ENCODE results near the gene DENND1A.
"Not testable (repeated sequence)": the region's sequence is repeated elsewhere in the genome, so short reads cannot be mapped to it uniquely, and the experiment has no call there.

DENND1A gene

DNA sequence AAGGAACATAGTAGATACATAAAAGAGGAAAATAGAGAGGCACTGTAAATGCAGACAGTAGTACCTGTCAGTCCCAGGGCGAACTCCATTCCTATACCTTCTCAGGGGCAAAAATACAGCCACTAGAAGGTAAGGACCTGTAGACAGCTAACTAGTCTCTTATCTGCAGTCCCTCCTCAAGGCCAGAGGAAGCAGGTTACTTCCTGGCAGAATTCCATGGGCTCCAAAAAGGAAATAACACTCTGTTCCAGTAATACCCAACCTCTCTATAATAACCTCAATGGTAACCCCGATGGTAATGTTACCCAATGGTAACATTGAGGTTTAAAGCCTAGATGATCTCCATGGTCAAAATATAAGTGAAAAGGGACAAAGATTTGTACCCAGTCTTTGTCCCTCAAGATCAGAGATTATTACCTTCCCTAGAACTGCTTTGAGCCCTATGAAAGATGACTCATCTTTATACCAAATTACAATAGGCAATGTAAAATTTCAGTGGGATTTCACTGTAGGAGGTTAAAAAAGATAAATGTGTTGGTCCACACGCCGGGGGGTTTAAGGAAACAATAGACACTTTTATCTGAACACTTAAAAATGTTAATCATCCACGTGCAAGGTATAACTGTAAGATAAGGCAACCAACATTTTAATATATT lies 113.0 kb downstream of the DENND1A start:
- DNase-seq (no peak), ATAC-seq (no peak)

DNA sequence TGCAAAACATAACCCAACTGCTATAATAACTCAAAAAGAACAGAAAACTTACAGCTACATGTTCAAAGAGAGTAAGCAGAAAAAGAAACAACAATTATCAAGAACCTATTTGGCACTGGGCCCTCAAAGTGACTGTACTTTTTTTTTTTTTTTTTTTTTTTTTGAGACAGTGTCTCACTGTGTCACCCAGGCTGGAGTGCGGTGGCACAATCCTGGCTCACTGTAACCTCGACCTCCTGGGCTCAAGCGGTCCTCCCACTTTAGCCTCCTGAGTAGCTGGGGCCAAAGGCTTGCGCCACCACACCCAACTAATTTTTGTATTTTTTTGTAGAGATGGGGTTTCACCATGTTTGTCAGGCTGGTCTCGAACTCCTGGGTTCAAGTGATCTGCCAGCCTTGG lies 114.1 kb downstream of the DENND1A start:
- DNase-seq, ATAC-seq: not testable (repeated sequence)

DNA sequence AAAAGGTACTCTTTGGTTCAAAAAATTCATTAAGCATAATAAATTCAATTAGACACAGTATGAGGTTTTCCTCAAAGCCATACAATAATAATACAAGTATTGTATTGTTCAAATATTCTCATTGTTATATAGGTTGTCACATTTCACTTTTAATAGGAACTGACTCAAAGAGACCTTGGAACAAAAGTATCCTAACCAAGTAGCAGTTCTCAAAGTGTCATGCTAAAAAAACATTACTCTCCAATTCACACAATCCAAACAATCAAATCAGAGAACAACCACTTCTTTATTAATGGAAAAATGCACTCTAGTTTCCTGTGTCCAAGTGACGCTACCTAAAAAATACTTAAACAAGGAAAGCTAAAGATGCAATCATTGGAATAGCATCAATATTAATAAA lies 115.4 kb downstream of the DENND1A start:
- ATAC-seq (no peak), DNase-seq (no peak)

DNA sequence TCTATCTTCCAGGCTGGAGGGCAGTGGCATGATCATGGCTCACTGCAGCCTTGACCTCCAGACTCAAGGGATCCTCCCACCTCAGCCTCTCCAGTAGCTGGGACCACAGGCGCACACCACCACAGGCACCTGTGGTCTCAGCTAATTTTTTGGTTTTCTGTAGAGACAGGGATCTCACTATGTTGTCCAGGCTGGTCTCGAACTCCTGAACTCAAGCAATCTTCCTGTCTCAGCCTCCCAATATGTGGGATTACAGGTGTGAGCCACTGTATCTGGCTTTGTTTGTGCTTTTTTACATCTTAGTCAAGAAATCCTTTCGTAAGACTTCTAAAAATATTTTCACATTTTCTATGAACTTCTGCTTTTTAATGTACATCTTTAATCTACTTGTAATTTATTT lies 116.9 kb downstream of the DENND1A start:
- ATAC-seq (no peak), DNase-seq (no peak)

DNA sequence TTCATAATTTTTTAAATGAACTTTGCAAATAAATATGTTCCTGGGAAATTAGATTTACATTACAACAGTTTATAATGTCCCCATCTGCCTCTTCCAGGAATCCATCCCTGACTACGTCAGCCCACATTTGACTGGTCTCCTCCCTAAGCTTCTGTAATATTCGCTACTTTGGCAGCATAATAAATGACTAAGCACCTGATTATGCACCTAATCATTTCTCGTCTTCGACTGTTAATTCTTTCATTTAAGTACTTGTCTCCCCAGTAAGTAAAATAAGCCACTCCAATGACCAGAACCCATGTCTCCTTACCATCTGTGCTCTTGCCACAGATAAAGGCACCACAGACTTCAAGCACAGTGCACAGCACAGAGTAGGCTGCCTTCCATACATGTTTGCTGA lies 122.7 kb downstream of the DENND1A start:
- ATAC-seq (no peak), DNase-seq (no peak)

DNA sequence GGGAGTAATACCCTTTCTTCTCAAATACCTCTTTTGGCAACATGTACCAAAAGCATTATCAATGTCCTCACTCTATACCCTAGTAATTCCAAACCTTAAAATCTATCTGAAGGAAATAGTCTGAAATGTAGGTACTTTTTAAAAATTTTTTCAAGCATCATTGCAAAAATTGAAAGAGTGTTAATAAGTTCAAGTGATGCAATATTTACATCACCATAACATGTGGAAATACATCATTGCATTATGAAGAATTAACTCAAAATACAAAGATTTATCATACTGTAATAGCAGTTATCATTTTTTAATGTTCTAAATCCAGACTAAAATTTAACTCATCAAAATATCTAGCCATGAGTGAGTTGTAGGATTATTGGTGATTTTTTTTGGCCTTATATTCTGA lies 123.1 kb downstream of the DENND1A start:
- ATAC-seq = no peak

DNA sequence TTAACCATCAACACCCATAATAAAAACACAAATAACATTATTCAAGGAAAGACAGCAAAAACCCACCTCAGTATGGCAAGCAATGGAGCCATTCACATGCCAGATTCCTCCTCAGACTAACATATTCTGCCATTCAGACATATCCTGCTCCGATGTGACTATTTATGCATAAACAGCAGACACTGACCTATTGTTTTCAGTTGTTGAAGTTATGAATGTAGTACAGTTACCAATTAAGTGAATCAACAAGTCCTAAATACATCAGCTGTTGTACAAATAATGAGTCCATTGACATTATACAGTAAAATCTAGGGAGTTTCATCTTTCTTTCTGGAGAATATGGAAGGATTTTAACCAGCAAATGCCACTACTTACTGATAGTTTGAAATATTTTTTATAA lies 131.7 kb downstream of the DENND1A start:
- DNase-seq (no peak), ATAC-seq (no peak)

More for the DNA sequence above, 123.1 kb downstream of the DENND1A start:
- no peak for DNase-seq

DNA sequence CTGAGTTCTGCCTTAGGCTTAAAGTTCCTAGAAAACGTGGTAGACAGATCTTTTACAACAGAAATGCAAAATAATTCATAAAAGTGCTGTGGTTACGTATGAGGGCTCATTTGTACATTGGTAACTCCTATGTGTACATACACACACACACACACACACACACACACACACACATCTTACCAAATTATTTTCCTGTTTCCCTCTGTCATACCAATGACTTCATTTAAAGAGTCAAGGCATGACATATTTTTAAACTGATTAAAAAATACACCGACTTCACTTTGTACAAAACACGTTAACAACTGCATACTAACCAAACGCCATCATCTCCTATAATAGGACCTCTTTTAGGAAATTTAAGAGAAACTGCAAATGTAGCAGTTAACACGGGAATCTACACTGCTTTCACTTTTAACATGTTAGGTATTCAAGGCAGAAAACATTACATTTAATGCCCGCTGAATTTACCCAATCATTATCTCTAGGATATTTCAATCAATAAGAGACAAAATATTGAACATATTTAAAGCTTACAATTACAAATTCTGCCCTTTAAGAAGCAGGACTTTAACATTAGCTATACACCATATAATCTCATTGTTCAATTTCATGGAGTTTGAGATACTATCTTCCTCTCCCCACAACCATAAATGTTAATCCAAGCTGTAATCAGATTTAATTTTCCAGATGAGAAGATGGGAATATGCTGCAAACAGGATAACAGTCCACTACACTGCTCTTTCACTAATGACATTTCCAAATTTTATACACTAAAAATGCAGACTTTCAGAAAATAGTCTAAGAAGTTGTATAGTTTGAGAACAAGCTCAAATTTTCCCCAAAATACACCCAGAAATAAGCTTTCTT lies 133.1 kb downstream of the DENND1A start:
- DNase-seq (no peak), ATAC-seq (no peak)

DNA sequence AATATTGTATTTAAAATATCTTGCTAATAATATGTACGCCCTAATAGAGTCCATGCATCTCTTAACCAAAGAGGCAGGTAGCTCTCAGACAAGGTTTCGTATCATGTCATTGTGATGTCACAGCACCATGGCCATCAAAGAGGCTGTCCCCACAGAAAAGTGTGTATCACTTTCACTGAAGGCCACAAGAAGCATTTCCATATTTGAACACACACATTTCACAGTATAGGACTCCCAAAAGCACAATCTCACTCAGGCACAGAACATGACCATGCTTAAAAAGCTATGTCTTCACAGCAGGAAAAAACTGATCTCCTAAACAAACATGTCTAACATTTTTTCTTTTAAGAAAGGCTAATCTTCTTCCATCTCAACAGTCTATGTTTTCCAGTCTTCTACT lies 133.8 kb downstream of the DENND1A start:
- DNase-seq (no peak), ATAC-seq (peak; percentile 68)

DNA sequence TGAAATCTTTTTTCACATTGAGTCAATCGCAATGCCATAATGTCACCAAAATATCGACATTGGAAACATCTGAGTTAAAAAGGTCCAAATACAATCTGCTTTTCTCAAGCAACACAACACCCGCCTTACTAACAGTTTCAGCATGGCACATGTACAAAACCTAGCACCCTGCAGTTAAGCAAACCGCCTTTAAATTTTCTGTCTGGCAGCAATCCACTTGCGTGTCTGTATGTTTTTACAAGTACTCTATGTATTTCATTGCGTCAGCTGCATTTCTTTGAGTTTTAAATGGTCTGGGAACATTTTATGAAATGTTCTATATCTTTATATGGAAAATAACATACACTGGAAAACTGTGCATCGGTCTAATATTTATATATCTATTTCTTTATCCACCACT lies 134.6 kb downstream of the DENND1A start:
- DNase-seq (no peak), ATAC-seq (no peak)

DNA sequence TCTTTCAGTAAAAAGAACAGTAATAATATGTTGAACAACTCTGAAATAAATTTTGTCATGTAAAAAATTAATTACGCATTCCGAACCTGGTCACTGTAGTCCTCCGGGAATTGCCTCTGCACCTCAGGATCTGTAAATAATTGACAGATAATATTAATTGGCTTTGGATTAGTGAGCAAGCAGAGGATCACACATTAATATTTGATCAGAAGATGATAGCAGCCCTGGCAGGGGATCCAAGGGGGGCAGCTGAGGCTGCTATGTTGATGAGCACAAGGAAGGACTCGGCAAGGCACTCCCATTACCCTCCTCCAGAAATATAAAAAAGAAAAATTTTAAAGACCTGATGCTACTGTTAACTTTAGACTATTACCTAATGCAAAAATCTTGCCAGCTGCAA lies 137.4 kb downstream of the DENND1A start:
- no peak for DNase-seq
- ATAC-seq = no peak

DNA sequence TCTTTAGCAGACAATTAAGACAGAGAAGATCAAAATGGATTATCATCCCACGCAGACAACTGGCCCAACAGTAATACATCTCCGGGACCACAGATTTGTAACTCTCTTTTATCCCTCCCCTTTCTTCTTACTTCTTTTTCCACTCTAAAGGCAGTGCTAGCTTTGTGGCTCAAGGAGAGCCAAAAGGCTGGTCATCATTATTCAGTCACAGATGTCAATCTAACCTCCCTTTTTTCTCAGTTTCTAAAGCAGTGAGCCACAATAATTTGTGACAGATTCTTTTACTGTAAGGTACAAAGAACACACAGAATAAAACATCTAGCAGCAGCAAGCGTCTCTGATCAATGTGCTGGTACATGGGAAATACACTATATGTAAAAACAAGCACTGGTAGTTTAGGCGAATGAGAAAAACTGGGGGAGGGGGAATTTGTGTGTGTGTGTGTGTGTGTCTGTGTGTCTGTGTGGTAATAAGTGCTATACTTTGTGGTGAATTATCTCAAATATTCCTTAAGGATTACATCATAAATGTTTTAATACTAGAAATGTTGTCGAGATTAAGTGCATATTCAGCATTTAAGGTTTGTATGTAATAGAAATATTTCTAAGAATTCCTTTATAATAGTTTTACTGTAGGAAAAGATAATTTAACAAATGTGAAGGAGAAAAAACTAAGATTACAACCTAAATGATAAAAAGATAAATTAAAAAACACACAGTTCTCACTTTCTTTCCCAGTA lies 140.2 kb downstream of the DENND1A start:
- DNase-seq (no peak), ATAC-seq (no peak)

DNA sequence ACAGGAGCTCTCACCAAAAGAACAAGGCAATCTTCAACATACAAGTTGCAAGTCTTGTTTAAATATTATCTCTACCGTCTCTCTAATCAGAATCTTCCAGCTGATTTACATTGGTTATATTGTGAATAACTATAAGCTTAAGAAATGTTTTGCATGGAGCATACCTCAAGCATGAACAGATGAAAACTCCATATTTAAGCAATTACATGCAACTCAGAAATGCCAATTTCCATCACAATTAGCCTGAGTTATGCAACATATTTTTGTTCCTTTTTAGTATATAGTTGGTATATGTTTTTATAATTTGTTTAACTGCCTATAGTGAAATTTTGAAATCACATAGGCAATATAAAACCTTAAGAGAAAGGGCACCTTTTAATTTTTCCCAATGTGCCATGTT lies 142.5 kb downstream of the DENND1A start:
- no peak for DNase-seq
- no peak for ATAC-seq

DNA sequence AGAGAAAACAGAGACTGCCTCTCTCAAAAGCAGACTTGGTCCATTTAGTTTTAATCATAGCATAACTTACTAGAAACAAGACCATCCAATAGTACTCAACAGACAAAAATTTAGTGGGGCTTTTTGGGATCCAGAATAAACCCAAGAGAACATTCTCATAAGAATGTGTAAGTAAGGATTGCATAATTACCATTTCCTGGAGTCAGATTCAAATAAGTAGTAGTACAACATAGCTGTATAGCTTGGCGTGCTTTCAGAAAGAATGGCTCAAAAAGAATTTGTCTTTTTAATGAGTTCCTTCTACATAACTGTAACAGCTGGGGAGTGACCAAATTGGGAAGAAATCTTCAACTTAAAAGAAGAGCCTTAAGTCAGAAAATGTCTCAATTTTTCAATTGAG lies 145.4 kb downstream of the DENND1A start:
- no peak for ATAC-seq

DNA sequence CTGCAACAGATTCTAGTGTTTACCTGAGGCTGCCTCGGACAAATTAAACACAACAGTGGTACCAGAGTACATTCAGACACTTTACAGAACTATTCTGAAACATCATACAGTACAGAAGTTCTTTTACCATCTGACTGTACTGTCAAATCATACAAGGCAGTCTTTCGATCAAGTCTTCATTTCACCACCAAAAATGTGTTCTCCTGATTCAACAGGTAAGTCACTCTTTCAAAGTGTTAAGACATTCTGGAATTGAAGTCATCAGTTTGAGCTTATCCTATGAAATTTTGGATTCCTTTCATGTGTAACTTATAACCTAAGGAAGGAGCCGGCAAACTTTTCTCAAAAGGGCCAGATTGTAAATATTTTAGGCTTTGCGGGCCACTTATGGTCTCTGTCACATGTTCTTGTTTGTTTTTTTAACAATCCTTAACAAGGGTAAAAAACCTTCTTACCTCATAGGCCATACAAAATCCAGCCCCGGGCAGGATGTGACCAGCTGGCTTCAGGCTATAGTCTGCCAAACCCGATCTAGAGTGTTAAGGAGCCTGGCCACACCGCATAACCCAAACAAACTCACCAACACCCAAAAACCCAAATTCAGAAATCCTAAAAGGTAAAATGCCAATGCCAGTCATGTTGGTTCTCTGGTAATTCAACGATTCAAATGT lies 151.6 kb downstream of the DENND1A start:
- no peak for ATAC-seq
- DNase-seq = no peak

More for the DNA sequence above, 145.4 kb downstream of the DENND1A start:
- DNase-seq = no peak

DNA sequence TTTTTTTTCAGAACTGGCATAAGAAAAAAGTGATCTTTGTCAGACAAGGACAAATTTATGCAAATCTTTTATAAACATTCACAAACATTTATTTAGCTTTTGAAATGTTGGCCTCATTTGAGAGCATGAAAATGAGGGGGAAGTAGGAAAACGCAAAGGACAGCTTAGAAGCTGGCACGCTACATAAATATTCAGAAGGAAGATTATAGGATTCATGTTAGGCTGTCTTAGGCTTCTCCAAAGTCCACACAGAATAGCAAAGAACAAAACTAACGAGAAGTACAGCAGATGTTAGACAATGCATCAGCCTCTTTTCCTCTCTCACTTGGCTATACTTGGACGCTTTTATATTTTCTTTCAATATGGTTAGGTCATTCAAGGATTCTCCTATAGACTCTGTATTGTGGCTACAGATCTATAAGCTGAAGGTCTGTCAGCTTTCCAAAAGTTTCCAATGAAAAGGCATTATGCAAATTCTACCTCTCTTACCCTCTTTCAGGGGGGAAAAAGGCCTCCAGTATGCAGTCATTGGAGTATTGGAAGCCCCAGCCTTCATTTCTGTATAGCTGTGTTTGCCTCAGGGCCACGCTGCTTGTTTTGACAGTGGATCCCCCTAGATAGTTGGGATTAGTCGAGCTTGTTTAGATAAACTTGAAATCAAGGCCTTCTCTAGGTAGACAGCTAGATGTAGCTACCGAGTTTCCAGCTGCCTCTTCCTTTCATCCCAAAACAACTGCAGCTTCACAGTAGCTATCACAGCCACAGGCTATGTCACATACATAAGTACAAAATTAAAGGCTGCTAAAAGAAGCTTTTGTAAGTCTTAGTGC lies 153.0 kb downstream of the DENND1A start:
- DNase-seq (no peak), ATAC-seq (no peak)

DNA sequence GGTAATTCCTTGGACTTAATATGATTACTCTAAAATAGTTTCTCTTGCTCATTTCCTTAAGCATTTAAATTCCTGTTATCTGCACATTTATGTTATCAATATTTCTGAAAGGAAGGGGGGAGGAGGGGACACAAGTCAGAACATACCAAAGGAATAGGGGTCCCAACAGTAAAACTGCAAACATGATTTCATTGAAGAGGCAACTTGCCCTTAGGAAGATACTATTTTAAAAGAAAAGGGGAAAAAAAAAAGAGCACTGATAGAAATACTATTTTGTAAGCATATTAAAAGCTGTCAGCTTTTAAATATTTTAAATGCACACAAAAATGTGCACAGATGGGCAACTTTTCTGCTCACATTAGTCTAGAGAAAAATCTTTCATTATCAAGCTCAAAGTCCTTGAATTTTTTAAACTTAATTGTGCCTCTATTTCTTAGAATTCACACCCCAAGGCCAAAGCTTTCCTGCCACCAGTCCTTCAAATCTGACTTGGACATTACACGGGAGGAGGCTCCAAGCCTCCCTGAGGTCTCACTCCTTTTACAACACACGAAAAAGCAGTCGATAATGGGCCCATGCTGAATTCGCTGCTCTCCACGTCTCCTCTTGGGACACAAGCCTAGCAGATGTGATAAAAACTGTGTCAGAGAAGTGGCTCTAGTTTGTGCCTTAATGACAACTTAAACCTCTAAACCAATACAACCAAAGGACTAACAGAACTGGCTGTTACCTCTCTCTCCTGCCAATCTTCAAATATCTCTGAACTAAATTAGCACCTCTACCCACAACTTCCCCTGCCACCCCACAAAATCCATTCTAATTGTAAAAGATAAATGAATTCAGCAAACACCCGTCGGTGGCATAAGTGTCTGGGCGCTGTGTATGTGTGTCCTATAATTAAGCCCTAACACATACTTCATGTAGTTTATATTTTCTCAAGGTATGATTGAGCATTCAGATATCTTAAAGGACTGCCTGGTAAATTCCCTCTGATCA lies 154.3 kb downstream of the DENND1A start:
- ATAC-seq = no peak
- no peak for DNase-seq

DNA sequence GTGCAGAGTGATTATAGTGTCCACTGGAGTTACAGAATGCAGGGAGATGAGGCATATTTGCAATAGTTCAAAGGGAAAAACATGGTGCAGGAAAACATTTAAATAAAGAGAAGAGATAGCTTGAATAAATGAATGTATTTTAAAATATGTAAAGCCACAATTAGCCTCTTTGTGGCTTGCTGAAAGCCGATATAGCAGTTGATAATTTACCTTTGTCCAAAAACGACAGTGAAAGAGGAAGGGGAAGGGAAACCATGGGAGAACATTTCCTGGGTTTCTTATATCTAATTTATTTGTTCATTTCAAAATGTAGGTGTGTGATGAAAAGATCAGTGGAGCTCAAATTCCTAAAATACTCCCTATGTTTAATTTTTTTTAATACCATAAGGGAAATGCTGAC lies 156.1 kb downstream of the DENND1A start:
- no peak for DNase-seq
- ATAC-seq = no peak

DNA sequence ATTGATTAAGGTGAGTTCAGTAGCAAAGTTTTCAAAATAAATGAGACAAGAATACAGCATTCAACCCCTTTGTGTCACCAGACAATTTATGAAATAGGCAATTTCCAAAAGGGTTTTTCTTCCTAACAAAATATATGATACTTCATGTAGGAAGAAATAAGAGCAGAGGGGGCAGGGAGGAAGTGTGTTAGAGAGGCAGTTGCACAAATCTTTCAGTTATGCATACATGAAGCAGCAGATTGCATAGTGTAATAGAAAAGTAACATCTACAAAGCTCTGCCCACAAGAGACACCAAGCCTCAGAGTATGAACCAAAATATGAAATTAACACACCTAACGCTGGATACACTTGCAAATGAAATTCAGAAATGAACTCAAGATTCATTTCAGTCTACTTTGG lies 157.0 kb downstream of the DENND1A start:
- DNase-seq (no peak), ATAC-seq (no peak)

DNA sequence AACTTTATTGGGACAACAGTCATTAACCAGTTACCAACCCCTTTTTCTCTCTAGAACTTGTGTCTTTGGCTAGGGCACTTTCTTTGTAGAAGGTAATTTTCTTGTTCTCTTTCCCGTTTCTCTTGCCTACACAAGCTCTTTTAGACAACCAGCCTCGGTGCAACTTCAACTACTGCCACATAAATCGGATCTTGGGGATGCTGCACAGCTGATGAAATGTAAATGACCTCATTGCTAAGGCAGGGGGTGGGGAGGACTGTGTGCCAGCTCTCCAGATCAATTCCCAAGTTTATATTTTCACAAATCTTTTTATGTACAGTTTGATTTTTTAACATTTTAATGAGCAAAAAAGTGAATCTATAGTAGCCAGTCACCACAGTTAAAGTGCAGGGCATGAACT lies 157.6 kb downstream of the DENND1A start:
- DNase-seq = no peak
- no peak for ATAC-seq
